H1 (cell line): ENCODE results near the gene UBE2B.

Experiments
- CHD2 ChIP-seq: IDR thresholded peaks from 2 replicates; pipeline ENCODE4 v1.6.1; 2012; ENCODE audit warnings: low read length, improper control_type of control experiment
- CTCF ChIP-seq, 3 experiments: IDR thresholded peaks; 1 replicate in 2 of 3; 2 replicates in 1 of 3; pipeline versions ENCODE4 v1.5.1 to v1.6.1; 2011; ENCODE audit warnings: low read length in 3 of 3, mild to moderate bottlenecking in 3 of 3, inconsistent platforms in 2 of 3, low read depth in 1 of 3, moderate library complexity in 1 of 3; ENCODE audit not compliant: insufficient read depth in 1 of 3; ENCODE audit errors: control extremely low read depth in 1 of 3
- EP300 ChIP-seq, 2 experiments: IDR thresholded peaks; 1 replicate in 1 of 2; 2 replicates in 1 of 2; pipeline ENCODE4 v1.6.1; 2011 to 2012; ENCODE audit warnings: low read depth in 2 of 2, low read length in 2 of 2, mild to moderate bottlenecking in 2 of 2, borderline replicate concordance in 1 of 2, inconsistent platforms in 1 of 2, moderate library complexity in 1 of 2
- JUND ChIP-seq: IDR thresholded peaks from 2 replicates; pipeline ENCODE4 v1.6.1; 2011; ENCODE audit warnings: mild to moderate bottlenecking, improper control_type of control experiment, low read length
- KDM1A ChIP-seq: fragments of 200-600, 300-600 bp; sonication (generic); IDR thresholded peaks from 2 replicates; pipeline ENCODE4 v1.7.1; 2016; ENCODE audit warnings: mild to moderate bottlenecking, low read length, borderline replicate concordance
- POLR2AphosphoS5 ChIP-seq: IDR thresholded peaks from 2 replicates; pipeline ENCODE4 v1.6.1; 2011; ENCODE audit warnings: low read depth, low read length
- RAD21 ChIP-seq, 2 experiments: IDR thresholded peaks in 1 of 2; conservative IDR thresholded peaks in 1 of 2; 2 replicates each; pipeline ENCODE4 v1.6.1; 2011; ENCODE audit warnings: low read depth in 2 of 2, low read length in 2 of 2, improper control_type of control experiment in 1 of 2, inconsistent platforms in 1 of 2, mild to moderate bottlenecking in 1 of 2, moderate library complexity in 1 of 2
- RBBP5 ChIP-seq: IDR thresholded peaks from 2 replicates; pipeline ENCODE4 v1.7.1; 2012; ENCODE audit warnings: low read depth, mild to moderate bottlenecking, inconsistent platforms, low read length, moderate library complexity, borderline replicate concordance
- TAF7 ChIP-seq: optimal IDR thresholded peaks from 2 replicates; pipeline ENCODE3; 2011; ENCODE audit warnings: low read depth, mild to moderate bottlenecking, inconsistent platforms, low read length, moderate library complexity, borderline replicate concordance
- TCF12 ChIP-seq: IDR thresholded peaks from 2 replicates; pipeline ENCODE4 v1.6.1; 2011; ENCODE audit warnings: low read depth, mild to moderate bottlenecking, low read length
- TF ChIP-seq, protein P1 (sequence below): IDR thresholded peaks from 2 replicates; pipeline ENCODE4 v1.6.1; 2012; ENCODE audit warnings: inconsistent platforms

DNA sequence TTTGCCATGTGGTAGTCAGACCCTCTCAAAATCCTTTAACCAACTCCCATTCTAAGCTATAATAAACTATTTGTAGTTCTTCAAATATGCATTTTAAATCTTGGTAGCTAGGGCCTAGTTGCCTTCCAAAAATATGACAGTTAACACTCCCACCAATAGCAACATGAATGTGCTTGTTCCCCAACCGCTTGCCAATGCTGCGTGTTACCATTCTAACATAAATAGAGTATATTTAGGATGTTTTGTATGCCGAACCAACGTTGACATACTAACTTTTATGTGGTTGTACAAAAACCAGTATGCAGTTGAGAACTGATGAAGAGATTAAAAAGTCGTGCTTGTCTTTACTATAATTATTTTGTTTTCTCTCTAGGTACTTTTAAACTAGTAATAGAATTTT, 9.0 kb downstream of the UBE2B start:
- TF ChIP-seq RAD21 (IDR thresholded peaks at IDR 0.05 in 1 of 2, conservative IDR thresholded peaks at IDR 0.05 in 1 of 2; ENCODE audit: low read depth in 2 of 2, low read length in 2 of 2) (no peak), CTCF (IDR thresholded peaks at IDR 0.05; ENCODE audit: control extremely low read depth in 1 of 3, insufficient read depth in 1 of 3, low read depth in 1 of 3, low read length in 3 of 3) (no peak), EP300 (IDR thresholded peaks at IDR 0.05; ENCODE audit: borderline replicate concordance in 1 of 2, low read depth in 2 of 2, low read length in 2 of 2) (no peak), TAF7 (no peak), RBBP5 (no peak), TCF12 (no peak), JUND (no peak), CHD2 (no peak), POLR2AphosphoS5 (no peak), KDM1A (no peak)
- TF ChIP-seq, protein P1, sequence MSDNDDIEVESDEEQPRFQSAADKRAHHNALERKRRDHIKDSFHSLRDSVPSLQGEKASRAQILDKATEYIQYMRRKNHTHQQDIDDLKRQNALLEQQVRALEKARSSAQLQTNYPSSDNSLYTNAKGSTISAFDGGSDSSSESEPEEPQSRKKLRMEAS: no peak
